ENCODE results near the gene TACC2. TPM values are rescaled to one million over a fixed set of nuclear protein-coding genes. Genes with fewer than 3 reads are reported as not detected.
A peak's percentile ranks its signal among the peaks of the same experiment; 100 is the strongest.

The TACC2 gene
- total RNA-seq, 1 donor from 2014 or later: 32.2 TPM

GRCh38 chr10:122252805-122253204 lies 263.8 kb downstream of the TACC2 start:
- H3K36me3 Mint-ChIP-seq (ENCODE audit: low read depth, unreplicated experiment): peaks cover 17% of the 10 kb centered on the region
- H3K4me3 Mint-ChIP-seq (ENCODE audit: unreplicated experiment): no peak overlapping the region
- no peak overlapping the region for H3K27ac Mint-ChIP-seq (ENCODE audit: unreplicated experiment)
- H3K9me3 Mint-ChIP-seq (ENCODE audit: unreplicated experiment): no peaks in the 10 kb centered on the region
- H3K4me1 Mint-ChIP-seq (ENCODE audit: unreplicated experiment): no peaks in the 10 kb centered on the region
- TF ChIP-seq CTCF (IDR thresholded peaks at IDR 0.05; ENCODE audit: unreplicated experiment): no peak
- DNase-seq (ENCODE audit: low spot score): no peak
- peaks cover 2% of the 10 kb centered on the region for H3K27me3 Mint-ChIP-seq (ENCODE audit: unreplicated experiment)

- H3K36me3 Mint-ChIP-seq (ENCODE audit: low read depth, unreplicated experiment): peaks cover 11% of the 10 kb centered on the region
- no peak for DNase-seq (ENCODE audit: low spot score)
- H3K27ac Mint-ChIP-seq (ENCODE audit: unreplicated experiment): no peak overlapping the region
- H3K4me3 Mint-ChIP-seq (ENCODE audit: unreplicated experiment): no peak overlapping the region
- TF ChIP-seq CTCF (IDR thresholded peaks at IDR 0.05; ENCODE audit: unreplicated experiment): no peak
- no peaks in the 10 kb centered on the region for H3K9me3 Mint-ChIP-seq (ENCODE audit: unreplicated experiment)
- H3K27me3 Mint-ChIP-seq (ENCODE audit: unreplicated experiment): peaks cover 2% of the 10 kb centered on the region
- H3K4me1 Mint-ChIP-seq (ENCODE audit: unreplicated experiment): no peaks in the 10 kb centered on the region
These were observed 264.6 kb downstream of the TACC2 start for GRCh38 chr10:122253605-122254004.

- peaks cover 7% of the 10 kb centered on the region for H3K36me3 Mint-ChIP-seq (ENCODE audit: low read depth, unreplicated experiment)
- no peak overlapping the region for H3K4me3 Mint-ChIP-seq (ENCODE audit: unreplicated experiment)
- no peak for DNase-seq (ENCODE audit: low spot score)
- no peaks in the 10 kb centered on the region for H3K4me1 Mint-ChIP-seq (ENCODE audit: unreplicated experiment)
- TF ChIP-seq CTCF (IDR thresholded peaks at IDR 0.05; ENCODE audit: unreplicated experiment): no peak
- H3K9me3 Mint-ChIP-seq (ENCODE audit: unreplicated experiment): no peaks in the 10 kb centered on the region
- peak overlapping the region; percentile 52 for H3K27ac Mint-ChIP-seq (ENCODE audit: unreplicated experiment)
- no peaks in the 10 kb centered on the region for H3K27me3 Mint-ChIP-seq (ENCODE audit: unreplicated experiment)
These were observed 265.9 kb downstream of the TACC2 start for GRCh38 chr10:122254831-122255230.

GRCh38 chr10:122255509-122256301 lies 266.7 kb downstream of the TACC2 start:
- TF ChIP-seq CTCF (IDR thresholded peaks at IDR 0.05; ENCODE audit: unreplicated experiment): no peak

GRCh38 chr10:122257041-122257440 lies 268.1 kb downstream of the TACC2 start:
- H3K4me1 Mint-ChIP-seq (ENCODE audit: unreplicated experiment): no peaks in the 10 kb centered on the region
- TF ChIP-seq CTCF (IDR thresholded peaks at IDR 0.05; ENCODE audit: unreplicated experiment): no peak
- H3K4me3 Mint-ChIP-seq (ENCODE audit: unreplicated experiment): no peak overlapping the region
- no peaks in the 10 kb centered on the region for H3K9me3 Mint-ChIP-seq (ENCODE audit: unreplicated experiment)
- no peak for DNase-seq (ENCODE audit: low spot score)
- no peaks in the 10 kb centered on the region for H3K27me3 Mint-ChIP-seq (ENCODE audit: unreplicated experiment)
- H3K27ac Mint-ChIP-seq (ENCODE audit: unreplicated experiment): no peak overlapping the region
- H3K36me3 Mint-ChIP-seq (ENCODE audit: low read depth, unreplicated experiment): peaks cover 8% of the 10 kb centered on the region

More at GRCh38 chr10:122255509-122256301, 266.7 kb downstream of the TACC2 start:
- H3K4me1 Mint-ChIP-seq (ENCODE audit: unreplicated experiment): no peaks in the 10 kb centered on the region
- H3K4me3 Mint-ChIP-seq (ENCODE audit: unreplicated experiment): no peak overlapping the region
- no peaks in the 10 kb centered on the region for H3K9me3 Mint-ChIP-seq (ENCODE audit: unreplicated experiment)
- H3K27me3 Mint-ChIP-seq (ENCODE audit: unreplicated experiment): no peaks in the 10 kb centered on the region
- no peak overlapping the region for H3K27ac Mint-ChIP-seq (ENCODE audit: unreplicated experiment)
- peaks cover 6% of the 10 kb centered on the region for H3K36me3 Mint-ChIP-seq (ENCODE audit: low read depth, unreplicated experiment)
- DNase-seq (ENCODE audit: low spot score): no peak
